Erythroblast (primary cell): ENCODE data around the gene C2orf80.
A peak's percentile ranks its signal among the peaks of the same experiment; 100 is the strongest.

Source experiments
- DNase-seq, 2 experiments: peaks; one replicate each; lab custom pipeline; 2025; lab: John Stamatoyannopoulos, UW
- GATA1 ChIP-seq: IDR thresholded peaks from 2 replicates; pipeline ENCODE4 v1.6.1; 2011; ENCODE audit warnings: low read depth, mild to moderate bottlenecking, control low read depth, low read length, moderate library complexity
- POLR2A ChIP-seq: IDR thresholded peaks from 2 replicates; pipeline ENCODE4 v1.6.1; 2011; ENCODE audit warnings: mild to moderate bottlenecking, low read length

The C2orf80 gene

GRCh38 chr2:208189069-208189809, 591 bp downstream of the C2orf80 start:
- DNase-seq = no peak

GRCh38 chr2:208186893-208187292, 2.9 kb downstream of the C2orf80 start:
- no peak for DNase-seq
- TF ChIP-seq GATA1 = no peak
- TF ChIP-seq POLR2A = no peak

More at GRCh38 chr2:208189069-208189809, 591 bp downstream of the C2orf80 start:
- TF ChIP-seq GATA1 (no peak), POLR2A (no peak)

DNA sequence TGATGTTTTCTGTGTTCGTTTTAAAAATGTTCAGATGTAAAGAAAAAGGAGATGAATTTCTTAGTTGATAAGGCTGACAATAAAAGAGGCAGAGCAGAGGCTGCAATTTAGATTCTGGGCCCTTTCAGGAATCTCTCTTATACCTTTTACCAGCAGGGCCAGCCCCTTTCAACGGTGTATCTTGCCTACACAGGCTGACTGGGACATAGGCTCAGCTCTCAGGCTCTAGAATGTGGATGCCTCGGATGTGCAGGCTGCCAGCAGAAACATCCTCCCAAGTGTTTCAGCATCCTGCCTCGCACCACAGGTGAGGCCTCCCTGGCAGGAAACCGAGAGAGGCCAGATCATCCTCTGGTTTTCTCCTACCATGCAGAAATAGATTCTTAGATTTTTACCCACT, 3.4 kb downstream of the C2orf80 start:
- TF ChIP-seq GATA1 (no peak), POLR2A (no peak)
- no peak for DNase-seq

DNA sequence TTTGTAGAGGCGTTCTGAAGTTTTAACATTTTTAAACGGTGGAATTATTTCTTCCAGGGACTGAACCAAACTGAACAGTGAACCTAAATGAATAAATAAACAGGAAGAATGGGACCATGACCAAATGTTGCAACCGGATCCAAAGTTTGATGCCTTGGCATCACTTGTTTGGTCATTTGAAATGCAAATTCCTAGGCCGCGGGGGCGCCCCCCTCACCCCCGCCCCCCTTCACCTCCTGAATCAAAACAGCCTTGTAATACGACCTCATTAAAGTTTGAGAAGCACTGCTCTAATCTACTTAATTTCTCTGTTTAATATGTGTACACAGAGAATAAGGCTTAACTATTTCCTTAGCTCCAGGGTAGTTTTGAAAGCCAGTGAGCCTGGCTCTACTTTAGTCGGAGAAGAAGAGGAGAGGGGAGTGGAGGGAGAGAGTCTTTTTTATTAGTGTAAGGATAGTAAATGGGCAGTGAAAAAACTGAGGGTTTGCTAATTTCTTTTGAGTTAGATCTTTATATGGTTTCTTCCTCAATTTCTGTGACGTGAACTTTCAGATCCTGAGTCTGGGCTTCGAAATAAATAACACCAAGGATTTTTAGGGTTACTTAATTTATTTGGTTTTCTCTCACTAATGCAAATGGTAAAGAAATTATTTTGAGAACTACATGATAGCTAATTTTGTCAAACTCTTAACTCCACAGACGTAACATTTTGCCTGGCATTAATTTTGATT, 5.7 kb downstream of the C2orf80 start:
- no peak for DNase-seq
- no peak for TF ChIP-seq GATA1
- no peak for TF ChIP-seq POLR2A

GRCh38 chr2:208183526-208183925, 6.3 kb downstream of the C2orf80 start:
- DNase-seq = no peak
- TF ChIP-seq POLR2A = no peak
- TF ChIP-seq GATA1 = no peak

DNA sequence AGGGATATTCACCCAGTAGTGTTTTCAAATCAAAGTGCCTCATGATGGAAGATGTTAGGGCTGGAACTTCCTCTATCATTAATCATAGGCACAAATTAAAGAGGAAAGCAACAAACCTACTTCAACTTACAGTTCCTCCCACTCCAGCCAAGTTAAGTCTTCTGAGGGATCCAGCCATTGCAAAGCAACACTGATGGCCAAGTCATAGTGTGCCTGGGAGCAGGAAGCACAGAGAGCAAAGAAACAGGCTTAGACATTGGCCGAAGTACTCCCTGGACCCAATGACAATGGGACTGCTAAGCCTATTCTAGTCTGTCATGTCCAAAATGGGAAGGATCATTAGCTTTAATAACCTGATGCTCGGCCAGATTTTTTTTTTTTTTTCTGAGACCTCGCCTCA, 7.0 kb downstream of the C2orf80 start:
- TF ChIP-seq POLR2A (no peak), GATA1 (no peak)
- no peak for DNase-seq

DNA sequence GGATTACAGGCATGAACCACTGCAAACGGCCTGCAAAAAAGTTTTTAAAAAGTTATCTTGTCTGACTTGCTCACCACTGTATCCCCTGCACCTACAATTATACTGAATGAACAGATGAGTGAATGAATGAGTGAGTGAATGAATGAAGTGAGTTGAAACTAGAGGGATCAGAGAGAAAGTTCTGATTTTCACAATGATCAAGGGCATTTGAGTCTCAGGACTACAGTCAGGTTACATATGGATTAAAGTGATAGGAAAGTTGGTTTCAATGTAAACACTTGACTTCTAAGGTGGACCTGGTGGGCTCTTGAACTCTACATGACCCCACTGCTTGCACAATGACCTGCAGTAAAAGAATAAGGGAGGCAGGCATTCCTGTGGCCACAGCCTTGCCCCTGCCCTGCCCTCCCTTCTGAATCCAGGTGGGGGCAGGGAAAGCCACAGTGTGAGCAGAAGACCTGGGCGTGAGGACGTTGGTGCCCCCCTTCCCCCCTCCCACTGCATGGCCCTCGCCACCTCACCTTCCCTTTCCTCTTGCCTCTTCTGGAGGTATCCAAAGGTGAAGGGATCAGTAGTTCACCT, 10.7 kb downstream of the C2orf80 start:
- TF ChIP-seq POLR2A (no peak), GATA1 (no peak)
- DNase-seq = no peak

- no peak for TF ChIP-seq GATA1
- no peak for TF ChIP-seq POLR2A
- no peak for DNase-seq
Observed at GRCh38 chr2:208175840-208176153, 14.0 kb downstream of the C2orf80 start.

DNA sequence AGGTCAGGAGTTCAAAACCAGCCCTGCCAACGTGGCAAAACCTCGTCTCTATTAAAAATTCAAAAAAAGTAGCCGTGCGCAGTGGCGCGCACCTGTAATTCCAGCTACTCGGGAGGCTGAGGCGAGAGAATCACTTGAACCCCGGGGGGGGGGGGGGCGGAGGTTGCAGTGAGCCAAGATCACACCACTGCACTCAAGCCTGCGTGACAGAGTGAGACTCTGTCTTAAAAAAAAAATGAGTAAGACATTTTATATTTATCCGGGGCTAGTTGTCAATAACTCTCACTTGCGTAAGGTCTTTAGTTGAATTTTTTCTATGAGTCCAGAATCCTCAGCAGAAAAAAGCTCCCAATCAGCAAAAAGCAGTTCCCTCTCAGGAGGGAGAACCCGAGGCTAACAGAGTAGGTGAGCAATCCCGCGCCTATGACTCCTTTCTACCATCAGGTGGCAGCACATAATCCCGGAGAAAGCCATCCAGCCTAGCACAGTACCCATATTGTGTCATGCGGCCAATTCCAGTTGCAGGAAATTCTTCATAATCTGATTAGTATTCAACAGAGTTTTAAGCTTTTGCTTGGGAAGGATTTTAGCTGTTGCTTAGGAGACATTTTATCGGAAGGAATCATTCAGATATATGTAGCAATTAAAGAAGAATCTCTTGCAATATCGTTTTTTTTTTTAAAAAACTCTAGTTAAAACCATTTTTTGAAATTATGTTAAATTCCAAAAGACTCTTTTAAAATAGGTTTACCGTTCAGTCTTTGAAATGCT, 14.6 kb downstream of the C2orf80 start:
- TF ChIP-seq POLR2A = no peak
- no peak for TF ChIP-seq GATA1
- DNase-seq = peak; percentile 54 to 80

GRCh38 chr2:208174144-208174543, 15.7 kb downstream of the C2orf80 start:
- DNase-seq = no peak
- no peak for TF ChIP-seq POLR2A
- no peak for TF ChIP-seq GATA1

DNA sequence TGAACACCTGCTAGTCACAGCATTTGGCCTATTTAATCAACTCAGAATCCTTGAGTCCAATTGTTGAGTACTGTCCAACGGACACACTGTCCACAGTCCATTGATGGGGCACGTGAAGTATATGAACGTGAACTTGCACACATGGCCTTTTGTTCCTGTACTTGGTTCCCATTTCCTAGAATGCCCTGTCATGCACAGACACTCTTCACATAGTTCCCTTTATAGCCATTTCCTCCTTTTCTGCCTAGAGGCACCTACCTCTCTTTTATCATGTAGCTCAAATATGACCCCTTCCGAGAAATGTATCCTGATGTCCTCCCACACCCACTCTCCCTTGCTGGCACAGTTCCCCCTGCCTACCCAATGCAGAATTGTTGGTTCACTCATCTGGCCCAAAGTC, 17.7 kb downstream of the C2orf80 start:
- DNase-seq = no peak
- no peak for TF ChIP-seq POLR2A
- TF ChIP-seq GATA1 = no peak

DNA sequence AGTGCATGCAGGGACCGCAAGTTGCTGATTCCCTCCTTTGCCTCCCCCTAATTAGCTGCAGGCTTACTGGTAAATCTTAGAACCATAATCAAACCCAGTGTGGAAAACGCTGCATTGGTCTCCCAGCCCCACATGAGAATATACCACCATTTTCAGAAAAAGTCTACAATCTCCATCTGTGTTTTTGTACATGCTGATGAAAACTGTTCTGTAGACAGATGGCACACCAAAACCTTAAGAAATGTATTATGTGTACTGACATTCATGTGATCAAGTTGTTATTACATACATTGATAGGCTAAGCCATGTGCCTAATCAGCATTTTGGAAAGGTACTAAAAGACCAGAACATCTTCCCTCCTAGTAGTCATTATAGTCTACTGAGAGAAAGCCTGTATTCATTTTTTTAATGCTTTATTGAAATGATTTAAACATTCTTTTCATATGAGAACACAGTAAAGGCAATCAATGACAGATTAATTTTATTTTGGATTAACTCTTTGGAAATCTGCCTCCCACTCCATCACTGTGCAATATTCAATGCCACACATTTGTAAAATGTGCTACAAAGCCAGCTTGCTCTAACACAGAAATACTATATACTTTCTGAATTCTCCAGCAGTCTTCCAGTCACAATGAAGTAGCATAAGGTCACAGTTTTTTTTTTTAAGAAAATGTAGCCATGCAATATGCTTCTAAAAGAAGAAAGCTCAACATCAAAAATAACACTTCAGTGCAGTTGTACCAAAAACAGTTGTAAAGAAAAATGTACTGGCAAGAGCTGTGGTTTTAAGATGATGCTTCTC, 24.7 kb downstream of the C2orf80 start:
- no peak for TF ChIP-seq POLR2A
- no peak for TF ChIP-seq GATA1
- no peak for DNase-seq

- TF ChIP-seq GATA1 = no peak
- no peak for TF ChIP-seq POLR2A
- DNase-seq = no peak
Observed at GRCh38 chr2:208163489-208163888, 26.3 kb downstream of the C2orf80 start, which contains the start of gene CRYGA. Gene CRYGA (minus strand): TSS chr2:208163589. CDS start chr2:208163556, 33 bp downstream.
